Astrocyte (in vitro differentiated cells and primary cell): ENCODE data around the gene GPR82. TPM values are rescaled to one million over a fixed set of nuclear protein-coding genes. Genes with fewer than 3 reads are reported as not detected.

Source experiments
- DNase-seq: peaks from one replicate; pipeline ENCODE4 v3.0.0-alpha.2; 2010; ENCODE audit warnings: low read depth
- FAIRE-seq: peaks from 2 replicates; lab custom pipeline; 2011; peaks lifted over from hg19 to GRCh38; lab: Jason Lieb, UNC
- H2AFZ ChIP-seq: 2 replicates; pipeline ENCODE4 v1.6.0; 2012; ENCODE audit warnings: low read depth, low read length, inconsistent platforms
- H3K27ac ChIP-seq: 2 replicates; pipeline ENCODE4 v1.5.1; 2011; ENCODE audit warnings: low read depth, low read length, inconsistent platforms
- H3K27me3 ChIP-seq: 2 replicates; pipeline ENCODE4 v1.6.0; 2011; ENCODE audit warnings: low read length, inconsistent platforms; ENCODE audit not compliant: insufficient read depth
- H3K36me3 ChIP-seq: 2 replicates; pipeline ENCODE4 v1.5.1; 2011; ENCODE audit warnings: low read length, inconsistent platforms; ENCODE audit not compliant: insufficient read depth
- H3K4me1 ChIP-seq: 2 replicates; pipeline ENCODE4 v1.5.1; 2011; ENCODE audit warnings: low read length, inconsistent platforms; ENCODE audit not compliant: insufficient read depth
- H3K4me2 ChIP-seq: 2 replicates; pipeline ENCODE4 v1.6.0; 2012; ENCODE audit warnings: low read length, inconsistent platforms
- H3K4me3 ChIP-seq: 2 replicates; pipeline ENCODE4 v1.5.1; 2011; ENCODE audit warnings: low read depth, mild to moderate bottlenecking, low read length, inconsistent platforms; ENCODE audit not compliant: insufficient read depth
- H3K79me2 ChIP-seq: 2 replicates; pipeline ENCODE4 v1.6.0; 2012; ENCODE audit warnings: mild to moderate bottlenecking, low read length, inconsistent platforms; ENCODE audit not compliant: insufficient read depth
- H3K9ac ChIP-seq: 2 replicates; pipeline ENCODE4 v1.6.0; 2012; ENCODE audit warnings: mild to moderate bottlenecking, low read length, inconsistent platforms
- H3K9me3 ChIP-seq: 2 replicates; pipeline ENCODE4 v1.5.1; 2012; ENCODE audit warnings: low read depth, mild to moderate bottlenecking, low read length, inconsistent platforms; ENCODE audit not compliant: insufficient read depth
- H4K20me1 ChIP-seq: 2 replicates; pipeline ENCODE4 v1.6.0; 2012; ENCODE audit warnings: low read length, inconsistent platforms; ENCODE audit not compliant: insufficient read depth
- H3K27ac Mint-ChIP-seq: one replicate; pipeline ENCODE4 v1.8.0; 2021; ENCODE audit warnings: mild to moderate bottlenecking, mixed read lengths; ENCODE audit not compliant: unreplicated experiment
- H3K27me3 Mint-ChIP-seq: one replicate; pipeline ENCODE4 v1.8.0; 2021; ENCODE audit warnings: low read depth, mixed read lengths; ENCODE audit not compliant: unreplicated experiment
- H3K36me3 Mint-ChIP-seq: one replicate; pipeline ENCODE4 v1.8.0; 2021; ENCODE audit warnings: low read depth, mixed read lengths; ENCODE audit not compliant: unreplicated experiment
- H3K4me1 Mint-ChIP-seq: one replicate; pipeline ENCODE4 v1.8.0; 2021; ENCODE audit warnings: low read depth, mixed read lengths; ENCODE audit not compliant: unreplicated experiment
- H3K4me3 Mint-ChIP-seq: one replicate; pipeline ENCODE4 v1.8.0; 2021; ENCODE audit warnings: mild to moderate bottlenecking, moderate library complexity, mixed read lengths; ENCODE audit not compliant: unreplicated experiment
- H3K9me3 Mint-ChIP-seq: one replicate; pipeline ENCODE4 v1.8.0; 2021; ENCODE audit warnings: mild to moderate bottlenecking, mixed read lengths; ENCODE audit not compliant: unreplicated experiment
- CTCF ChIP-seq: IDR thresholded peaks from 2 replicates; pipeline ENCODE4 v1.5.1; 2011; ENCODE audit warnings: low read depth, mild to moderate bottlenecking, inconsistent platforms, low read length, moderate library complexity; ENCODE audit not compliant: insufficient read depth
- EZH2 ChIP-seq: IDR thresholded peaks from 2 replicates; pipeline ENCODE4 v1.6.1; 2012; ENCODE audit warnings: mild to moderate bottlenecking, low read length, inconsistent platforms; ENCODE audit not compliant: insufficient read depth
- total RNA-seq: library from RNA; stranded (reverse); gene quantifications from 2 replicates; pipeline ENCODE4 v1.2.1, GENCODE V29; 2021

The GPR82 gene
- total RNA-seq, 1 donor from 2014 or later, result not detected

DNA sequence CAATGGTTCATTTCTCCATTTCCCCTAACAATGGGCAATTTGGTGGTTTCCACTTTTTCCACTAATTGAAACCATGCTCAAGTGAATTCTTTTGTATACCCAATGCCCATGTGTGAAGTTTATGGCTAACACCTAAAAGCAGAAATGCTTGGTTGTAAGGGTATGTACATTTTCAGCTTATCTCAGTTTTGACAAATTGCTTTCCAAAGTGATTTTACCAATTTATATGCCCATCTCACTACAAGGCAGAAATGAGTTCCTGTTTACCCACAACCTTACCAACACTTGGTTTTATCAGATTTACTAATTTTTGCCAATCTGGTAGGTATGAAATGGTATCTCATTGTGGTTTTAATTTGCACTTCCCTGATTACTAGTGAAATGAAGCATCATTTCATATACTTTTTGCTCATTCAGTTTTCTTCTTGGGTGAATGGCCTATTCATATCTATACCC lies 20.4 kb upstream of the GPR82 start:
- Mint-ChIP-seq H3K4me3 (no peak overlapping the region), H3K4me1 (peaks cover 2% of the 10 kb centered on the region), H3K36me3 (peaks cover 7% of the 10 kb centered on the region), H3K27me3 (no peaks in the 10 kb centered on the region), H3K27ac (no peak overlapping the region), H3K9me3 (no peaks in the 10 kb centered on the region)
- Histone ChIP-seq H3K4me3 (no peak overlapping the region), H3K9ac (no peak overlapping the region), H3K4me1 (no peaks in the 10 kb centered on the region), H3K79me2 (no peaks in the 10 kb centered on the region), H3K9me3 (no peaks in the 10 kb centered on the region), H3K27me3 (no peaks in the 10 kb centered on the region), H2AFZ (no peak overlapping the region), H3K4me2 (no peak overlapping the region), H3K36me3 (no peaks in the 10 kb centered on the region), H3K27ac (no peak overlapping the region), H4K20me1 (no peaks in the 10 kb centered on the region)
- FAIRE-seq, result peak; percentile 34
- TF ChIP-seq CTCF (no peak), EZH2 (no peak)
- no peak for DNase-seq

- no peaks in the 10 kb centered on the region for H3K9me3 ChIP-seq
- peaks cover 7% of the 10 kb centered on the region for H3K36me3 Mint-ChIP-seq
- H3K27ac ChIP-seq, result no peak overlapping the region
- no peaks in the 10 kb centered on the region for H3K9me3 Mint-ChIP-seq
- TF ChIP-seq EZH2, result no peak
- no peak for TF ChIP-seq CTCF
- H4K20me1 ChIP-seq, result no peaks in the 10 kb centered on the region
- no peaks in the 10 kb centered on the region for H3K4me1 ChIP-seq
- H3K27ac Mint-ChIP-seq, result no peak overlapping the region
- H3K79me2 ChIP-seq, result no peaks in the 10 kb centered on the region
- H3K4me3 Mint-ChIP-seq, result no peak overlapping the region
- H3K27me3 ChIP-seq, result no peaks in the 10 kb centered on the region
- no peak overlapping the region for H3K4me2 ChIP-seq
- DNase-seq (no peak), FAIRE-seq (no peak)
- H3K27me3 Mint-ChIP-seq, result no peaks in the 10 kb centered on the region
- H3K36me3 ChIP-seq, result no peaks in the 10 kb centered on the region
- H3K9ac ChIP-seq, result no peak overlapping the region
- no peaks in the 10 kb centered on the region for H3K4me1 Mint-ChIP-seq
- no peak overlapping the region for H3K4me3 ChIP-seq
- H2AFZ ChIP-seq, result no peak overlapping the region
Observed at GRCh38 chrX:41705042-41705441, 18.9 kb upstream of the GPR82 start.

DNA sequence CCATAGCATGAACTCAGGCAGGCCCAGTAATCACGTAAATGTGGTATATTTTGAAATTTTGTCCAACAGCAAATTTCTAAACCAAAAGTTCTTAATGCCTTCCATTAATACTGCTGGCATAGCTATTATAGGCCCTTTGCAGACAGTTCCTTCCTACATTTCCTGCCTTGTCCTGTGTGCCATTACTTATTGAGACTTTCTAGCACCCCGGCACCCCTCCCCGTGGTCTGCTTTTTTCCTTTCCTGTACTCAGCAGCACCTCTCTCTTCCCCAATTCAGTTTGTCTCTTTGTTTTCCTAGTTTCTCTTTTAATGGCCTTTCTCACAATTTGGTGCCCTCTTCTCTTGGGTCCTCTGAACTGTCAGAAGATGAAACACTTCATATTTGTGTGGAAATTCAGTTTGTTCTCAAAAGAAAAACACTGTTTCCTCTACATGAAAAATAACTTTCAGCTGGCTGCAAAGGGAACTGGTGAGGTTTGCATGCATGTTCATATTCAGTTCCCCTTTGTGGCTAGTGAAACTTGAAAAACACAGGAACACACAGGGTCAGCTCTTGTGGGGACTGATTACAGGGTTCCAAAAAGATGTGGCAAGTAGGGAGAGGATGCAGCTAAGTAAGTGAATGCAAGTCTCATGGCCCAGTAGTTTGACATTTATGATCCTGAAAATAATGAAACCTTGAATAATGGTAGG lies 18.2 kb upstream of the GPR82 start:
- no peak overlapping the region for H3K4me2 ChIP-seq
- H4K20me1 ChIP-seq, result no peaks in the 10 kb centered on the region
- H3K36me3 ChIP-seq, result no peaks in the 10 kb centered on the region
- H3K9me3 Mint-ChIP-seq, result no peaks in the 10 kb centered on the region
- H3K4me3 ChIP-seq, result no peak overlapping the region
- no peak for FAIRE-seq
- no peak overlapping the region for H2AFZ ChIP-seq
- H3K4me1 ChIP-seq, result no peaks in the 10 kb centered on the region
- no peaks in the 10 kb centered on the region for H3K79me2 ChIP-seq
- H3K9ac ChIP-seq, result no peak overlapping the region
- H3K4me1 Mint-ChIP-seq, result no peaks in the 10 kb centered on the region
- peaks cover 7% of the 10 kb centered on the region for H3K36me3 Mint-ChIP-seq
- DNase-seq, result no peak
- H3K9me3 ChIP-seq, result no peaks in the 10 kb centered on the region
- no peaks in the 10 kb centered on the region for H3K27me3 ChIP-seq
- TF ChIP-seq EZH2 (no peak), CTCF (no peak)
- H3K27ac ChIP-seq, result no peak overlapping the region
- H3K27me3 Mint-ChIP-seq, result no peaks in the 10 kb centered on the region
- H3K4me3 Mint-ChIP-seq, result no peak overlapping the region
- H3K27ac Mint-ChIP-seq, result no peak overlapping the region
